ENCODE measurements around the gene KIF1A. TPM values are rescaled to one million over a fixed set of nuclear protein-coding genes. Genes with fewer than 3 reads are reported as not detected.

The KIF1A gene
- total RNA-seq, 4 donors from 2014 or later = 0.19 to 0.60 TPM; not detected in 2

DNA sequence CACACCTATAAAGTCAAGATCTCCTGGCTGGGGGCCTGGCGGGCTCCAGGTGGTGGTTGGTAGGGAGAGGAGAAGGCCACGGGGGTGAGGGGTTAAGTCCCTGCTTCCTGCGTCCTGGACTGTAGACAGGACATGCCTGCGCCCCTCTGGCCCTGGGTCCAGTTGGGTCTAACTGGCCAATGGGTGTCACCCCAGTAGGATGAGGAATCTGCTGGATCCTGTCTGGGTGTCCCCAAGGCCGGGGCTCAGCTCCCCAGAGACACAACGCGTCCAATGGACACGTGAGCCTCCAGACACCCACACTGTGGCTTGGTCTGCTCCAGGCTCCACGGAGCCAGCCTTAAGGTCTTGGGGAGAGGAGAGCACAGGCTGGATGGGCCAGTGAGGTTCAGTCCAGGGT, 108.7 kb downstream of the KIF1A start:
- DNase-seq (ENCODE audit: low spot score) (no peak), ATAC-seq (ENCODE audit: low FRiP score) (no peak)
- TF ChIP-seq, protein P1, sequence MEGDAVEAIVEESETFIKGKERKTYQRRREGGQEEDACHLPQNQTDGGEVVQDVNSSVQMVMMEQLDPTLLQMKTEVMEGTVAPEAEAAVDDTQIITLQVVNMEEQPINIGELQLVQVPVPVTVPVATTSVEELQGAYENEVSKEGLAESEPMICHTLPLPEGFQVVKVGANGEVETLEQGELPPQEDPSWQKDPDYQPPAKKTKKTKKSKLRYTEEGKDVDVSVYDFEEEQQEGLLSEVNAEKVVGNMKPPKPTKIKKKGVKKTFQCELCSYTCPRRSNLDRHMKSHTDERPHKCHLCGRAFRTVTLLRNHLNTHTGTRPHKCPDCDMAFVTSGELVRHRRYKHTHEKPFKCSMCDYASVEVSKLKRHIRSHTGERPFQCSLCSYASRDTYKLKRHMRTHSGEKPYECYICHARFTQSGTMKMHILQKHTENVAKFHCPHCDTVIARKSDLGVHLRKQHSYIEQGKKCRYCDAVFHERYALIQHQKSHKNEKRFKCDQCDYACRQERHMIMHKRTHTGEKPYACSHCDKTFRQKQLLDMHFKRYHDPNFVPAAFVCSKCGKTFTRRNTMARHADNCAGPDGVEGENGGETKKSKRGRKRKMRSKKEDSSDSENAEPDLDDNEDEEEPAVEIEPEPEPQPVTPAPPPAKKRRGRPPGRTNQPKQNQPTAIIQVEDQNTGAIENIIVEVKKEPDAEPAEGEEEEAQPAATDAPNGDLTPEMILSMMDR (IDR thresholded peaks at IDR 0.05) = no peak

DNA sequence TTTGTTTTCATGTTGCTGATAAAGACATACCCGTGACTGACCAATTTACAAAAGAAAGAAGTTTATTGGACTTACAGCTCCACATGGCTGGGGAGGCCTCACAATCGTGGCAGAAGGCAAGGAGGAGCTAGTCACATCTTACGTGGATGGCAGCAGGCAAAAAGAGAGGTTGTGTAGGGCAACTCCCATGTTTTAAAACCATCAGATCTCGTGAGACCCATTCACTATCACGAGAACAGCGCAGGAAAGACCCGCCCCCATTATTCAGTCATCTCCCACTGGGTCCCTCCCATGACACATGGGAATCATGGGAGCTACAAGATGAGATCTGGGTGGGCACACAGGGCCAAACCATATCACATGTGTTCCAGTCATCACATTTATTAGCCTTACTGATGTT, 111.6 kb downstream of the KIF1A start:
- TF ChIP-seq, protein P1 (IDR thresholded peaks at IDR 0.05) = no peak
- DNase-seq (ENCODE audit: low spot score) (no peak), ATAC-seq (ENCODE audit: low FRiP score) (no peak)

DNA sequence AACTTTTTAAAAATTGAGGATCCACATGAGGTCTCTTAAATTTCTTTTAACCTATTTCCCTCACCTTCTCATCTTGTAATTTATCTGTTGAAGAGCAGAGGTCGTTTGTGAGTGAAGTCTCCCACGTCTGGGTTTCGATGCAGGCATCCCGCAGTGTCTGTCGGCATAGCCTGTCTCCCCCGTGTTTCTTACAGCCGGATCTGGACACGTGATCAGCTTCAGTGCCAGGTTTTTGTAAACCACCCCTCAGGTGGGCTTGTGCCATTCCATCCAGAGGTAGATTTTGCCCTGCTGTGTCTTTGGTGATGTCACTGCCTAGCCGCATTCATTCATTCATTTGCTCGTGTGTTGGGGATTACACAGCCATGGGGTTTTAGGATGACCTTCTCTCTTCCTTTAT, 112.2 kb downstream of the KIF1A start:
- TF ChIP-seq, protein P1 (IDR thresholded peaks at IDR 0.05) = no peak
- no peak for ATAC-seq (ENCODE audit: low FRiP score)
- DNase-seq (ENCODE audit: low spot score) = no peak

DNA sequence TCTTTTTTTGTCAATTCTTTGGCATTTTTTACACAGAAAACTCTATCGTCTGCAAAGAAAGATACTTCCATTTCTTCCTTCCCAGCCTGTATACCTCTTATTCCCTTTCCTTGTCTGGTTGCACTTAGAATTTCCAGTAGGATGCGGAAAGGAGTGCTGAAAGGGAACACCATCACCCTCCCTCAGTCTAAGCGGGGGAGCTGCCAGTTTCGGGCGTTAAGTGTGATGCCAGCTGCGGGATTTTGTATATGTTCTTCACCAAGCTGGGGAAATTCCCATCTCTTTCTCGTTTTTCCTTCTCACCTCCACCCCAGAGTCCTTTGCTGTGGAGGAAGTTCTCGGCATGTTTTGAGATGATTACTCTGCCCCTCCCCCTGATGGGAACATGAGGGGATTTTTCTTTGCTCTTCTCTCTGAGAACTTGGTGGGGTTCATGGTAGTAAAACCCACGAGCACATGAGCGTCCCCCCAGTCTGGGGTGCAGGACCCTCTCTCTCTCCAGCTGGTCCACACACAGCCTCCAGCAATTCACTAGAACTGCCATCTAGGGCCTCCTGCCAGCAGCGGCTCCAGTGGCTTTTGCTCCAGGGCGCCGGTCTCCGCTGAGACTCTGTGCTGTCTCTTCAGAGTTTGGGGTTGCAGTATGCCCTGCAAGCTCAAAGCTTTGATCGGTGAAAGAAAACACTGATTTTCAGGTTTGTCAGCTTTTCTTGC, 112.8 kb downstream of the KIF1A start:
- no peak for ATAC-seq (ENCODE audit: low FRiP score)
- TF ChIP-seq, protein P1 (IDR thresholded peaks at IDR 0.05) = no peak
- no peak for DNase-seq (ENCODE audit: low spot score)

DNA sequence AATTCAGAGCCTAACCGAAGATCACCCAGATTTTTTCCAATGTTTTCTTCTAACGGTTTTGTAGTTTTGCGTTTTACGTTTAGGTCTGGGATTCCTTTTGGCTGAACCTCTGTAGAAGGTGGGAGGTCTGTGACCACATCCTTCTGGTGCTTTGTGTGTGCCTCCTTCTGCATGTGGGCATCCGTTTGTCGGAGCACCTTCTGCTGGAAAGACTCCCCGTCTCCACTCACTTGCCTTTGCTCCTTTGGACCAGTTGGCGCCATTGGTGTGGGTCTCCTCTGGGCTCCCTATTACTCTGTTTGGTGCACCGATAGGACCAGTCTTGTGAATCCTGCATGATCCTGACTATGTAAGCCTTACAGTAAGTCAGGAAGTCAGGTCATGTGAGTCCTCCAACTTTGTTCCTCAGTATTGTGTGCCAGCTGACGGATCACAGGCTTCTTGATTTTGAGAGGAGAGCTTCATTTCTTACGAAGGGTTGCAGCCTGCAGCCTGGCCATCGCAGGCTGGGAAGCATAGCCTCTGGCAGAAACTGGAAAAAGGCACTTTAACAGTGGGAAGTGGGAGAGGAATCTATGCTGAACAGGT, 114.7 kb downstream of the KIF1A start:
- no peak for ATAC-seq (ENCODE audit: low FRiP score)
- no peak for DNase-seq (ENCODE audit: low spot score)
- TF ChIP-seq, protein P1 (IDR thresholded peaks at IDR 0.05) = no peak

DNA sequence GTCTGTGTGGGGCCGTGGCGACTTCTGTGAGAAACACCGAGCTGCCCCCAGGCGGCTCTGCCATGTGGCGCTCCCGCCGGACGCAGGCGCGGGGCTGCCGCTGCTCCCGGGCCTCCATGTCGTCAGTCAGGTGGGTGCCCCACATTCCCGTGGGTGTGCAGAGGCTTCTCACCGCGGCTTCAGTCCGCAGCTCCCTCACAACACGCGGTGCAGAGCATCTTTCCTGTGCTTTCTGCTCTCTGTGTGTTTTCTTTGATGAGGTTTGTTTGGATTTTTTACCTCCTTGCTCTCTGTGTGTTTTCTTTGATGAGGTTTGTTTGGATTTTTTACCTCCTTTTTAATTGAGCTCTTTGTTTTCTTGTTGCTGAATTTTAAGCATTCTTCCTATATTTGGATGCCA, 115.4 kb downstream of the KIF1A start:
- DNase-seq (ENCODE audit: low spot score) (no peak), ATAC-seq (ENCODE audit: low FRiP score) (no peak)
- TF ChIP-seq, protein P1 (IDR thresholded peaks at IDR 0.05) = no peak

Measured in omental fat pad (tissue), 4 donors.